AG04450 (cell line): ENCODE data around the gene NPEPL1. TPM values are rescaled to one million over a fixed set of nuclear protein-coding genes. Genes with fewer than 3 reads are reported as not detected.

Source experiments
- CTCF ChIA-PET: fragments of 300-600, 350-600 bp; formaldehyde crosslinking; extraction: SDS; loops from one replicate; lab custom pipeline; 2022; ENCODE audit warnings: antibody characterized with exemption, inconsistent platforms; lab: Charles Lee
- POLR2A ChIA-PET: fragments of 350-600 bp; formaldehyde crosslinking; extraction: SDS; loops from one replicate; lab custom pipeline; 2021; ENCODE audit warnings: antibody characterized with exemption, inconsistent platforms; lab: Yijun Ruan, JAX
- DNase-seq: peaks from one replicate; pipeline ENCODE4 v3.0.0-alpha.2; 2011; ENCODE audit warnings: low read depth, low spot score
- H3K27ac ChIP-seq: one replicate; pipeline ENCODE4 v1.5.1; 2012; ENCODE audit warnings: low read depth, low read length, control low read depth
- H3K27me3 ChIP-seq: one replicate; pipeline ENCODE4 v1.6.0; 2012; ENCODE audit warnings: low read length; ENCODE audit not compliant: control insufficient read depth, insufficient read depth
- H3K4me3 ChIP-seq: 2 replicates; pipeline ENCODE4 v1.5.1; 2011; ENCODE audit warnings: mild to moderate bottlenecking, low read depth, low read length, control low read depth
- H3K9me3 ChIP-seq: 2 replicates; pipeline ENCODE4 v1.5.1; 2012; ENCODE audit warnings: low read length; ENCODE audit not compliant: control insufficient read depth, insufficient read depth
- CTCF ChIP-seq: IDR thresholded peaks from 2 replicates; pipeline ENCODE4 v1.5.1; 2011; ENCODE audit warnings: low read depth, low read length, control low read depth, inconsistent platforms
- polyA plus RNA-seq: library from polyadenylated mRNA; depleted of rRNA; stranded (reverse); fragments of >200 nt; gene quantifications from 2 replicates; pipeline ENCODE4 v1.2.3, GENCODE V29; 2011

The NPEPL1 gene
- polyA plus RNA-seq, 1 experiment, result 3.6 TPM

GRCh38 chr20:58699623-58700107, 7.1 kb downstream of the NPEPL1 start:
- CTCF ChIA-PET, result interaction anchor here (0.5 kb wide), 1 partner anchor 432 kb away, joined by 4 read pairs; no protein-coding TSS in a partner anchor
- no peak overlapping the region for H3K4me3 ChIP-seq
- POLR2A ChIA-PET, result no interaction called here
- H3K27me3 ChIP-seq, result no peaks in the 10 kb centered on the region
- H3K27ac ChIP-seq, result peak overlapping the region; percentile 57
- peaks cover 6% of the 10 kb centered on the region; the same call in 1 of the 2 replicates for H3K9me3 ChIP-seq
- no peak for DNase-seq
- TF ChIP-seq CTCF, result no peak

- TF ChIP-seq CTCF, result no peak
- no peak overlapping the region for H3K4me3 ChIP-seq
- peaks cover 6% of the 10 kb centered on the region; the same call in 1 of the 2 replicates for H3K9me3 ChIP-seq
- CTCF ChIA-PET, result interaction anchor here (0.6 kb wide), 1 partner anchor 463 kb away, joined by 3 read pairs; no protein-coding TSS in a partner anchor
- POLR2A ChIA-PET, result no interaction called here
- DNase-seq, result peak; percentile 6
- H3K27ac ChIP-seq, result peak overlapping the region; percentile 57
- no peaks in the 10 kb centered on the region for H3K27me3 ChIP-seq
Observed at GRCh38 chr20:58700121-58700821, 7.7 kb downstream of the NPEPL1 start.

GRCh38 chr20:58700823-58701222, 8.2 kb downstream of the NPEPL1 start:
- Histone ChIP-seq H3K4me3 (no peak overlapping the region), H3K9me3 (peaks cover 6% of the 10 kb centered on the region; the same call in 1 of the 2 replicates), H3K27ac (no peak overlapping the region), H3K27me3 (no peaks in the 10 kb centered on the region)
- no peak for TF ChIP-seq CTCF
- CTCF ChIA-PET, result interaction anchor here (0.6 kb wide), 1 partner anchor 464 kb away, joined by 3 read pairs; no protein-coding TSS in a partner anchor
- no peak for DNase-seq
- POLR2A ChIA-PET, result no interaction called here

GRCh38 chr20:58701431-58702160, 9.0 kb downstream of the NPEPL1 start:
- POLR2A ChIA-PET, result no interaction called here
- Histone ChIP-seq H3K27ac (no peak overlapping the region), H3K4me3 (no peak overlapping the region), H3K9me3 (peaks cover 6% of the 10 kb centered on the region; the same call in 1 of the 2 replicates), H3K27me3 (no peaks in the 10 kb centered on the region)
- no peak for TF ChIP-seq CTCF
- CTCF ChIA-PET, result no interaction called here
- no peak for DNase-seq

GRCh38 chr20:58702161-58702510, 9.5 kb downstream of the NPEPL1 start:
- ChIA-PET POLR2A (no interaction called here), CTCF (no interaction called here)
- no peak overlapping the region for H3K27ac ChIP-seq
- TF ChIP-seq CTCF, result no peak
- H3K9me3 ChIP-seq, result peaks cover 6% of the 10 kb centered on the region; the same call in 1 of the 2 replicates
- no peaks in the 10 kb centered on the region for H3K27me3 ChIP-seq
- H3K4me3 ChIP-seq, result no peak overlapping the region
- no peak for DNase-seq
